Inflammatory macrophage treated with lipopolysaccharide for 1 hour (primary cell): Measurements from ENCODE around the gene STRN4.
"Not testable (repeated sequence)": the region's sequence is repeated elsewhere in the genome, so short reads cannot be mapped to it uniquely, and the experiment has no call there.

Experiments
- DNase-seq, 2 donors: peaks; one replicate each; pipeline ENCODE4 v3.0.0-alpha.2; 2020 to 2022

Gene STRN4

GRCh38 chr19:46724468-46724867 lies 21.8 kb downstream of the STRN4 start:
- DNase-seq, result no peak

DNA sequence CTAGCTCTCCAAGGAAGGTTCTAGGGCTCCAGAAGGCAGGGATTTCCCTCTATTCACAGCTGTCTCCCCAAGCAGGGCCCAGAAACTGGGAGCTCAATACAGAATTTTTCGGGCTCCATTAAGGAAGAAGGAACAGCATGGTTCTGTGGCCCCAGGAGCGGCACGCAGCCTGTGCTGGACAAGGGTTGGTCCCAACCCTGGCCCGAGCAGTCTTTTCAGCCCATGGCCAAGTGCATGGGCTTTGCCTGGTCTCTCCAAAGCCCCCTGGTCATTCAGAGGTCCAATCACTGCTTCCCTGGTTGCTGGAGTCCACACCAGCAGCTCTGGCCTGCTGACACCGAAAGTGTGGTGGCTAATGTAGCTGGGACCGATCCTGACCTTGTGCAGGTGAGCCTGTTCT lies 22.8 kb downstream of the STRN4 start:
- no peak for DNase-seq

- DNase-seq, result no peak
Observed at GRCh38 chr19:46723023-46723461, 23.2 kb downstream of the STRN4 start.

DNA sequence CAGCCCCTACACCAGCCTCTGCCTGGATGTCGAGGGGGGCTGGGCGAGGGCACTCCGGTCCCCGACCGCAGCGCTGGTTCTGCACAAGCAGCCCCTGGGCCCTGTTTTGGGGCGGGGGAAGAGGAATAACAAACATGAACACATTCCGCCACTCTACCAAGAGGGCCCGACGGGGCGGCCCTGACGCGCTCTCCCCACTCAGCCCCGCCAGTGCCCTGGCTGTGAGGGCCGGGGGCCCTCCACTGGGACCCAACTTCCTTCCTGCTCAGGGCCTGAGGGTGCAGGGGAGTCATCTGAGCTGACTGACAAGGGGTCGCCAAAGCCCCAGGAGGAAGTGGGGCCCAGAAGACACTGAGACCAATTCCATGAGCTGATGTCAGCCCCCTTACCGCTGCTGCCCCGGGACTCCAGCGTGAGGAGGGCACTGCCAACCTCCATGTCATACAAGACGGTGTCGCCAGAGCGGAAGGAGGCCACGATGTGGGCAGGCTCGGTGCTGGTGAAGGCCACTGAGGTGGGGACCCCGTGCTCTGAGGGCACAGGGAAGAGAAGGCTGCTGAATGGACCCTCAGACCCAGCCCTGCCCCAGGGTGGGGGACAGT lies 23.7 kb downstream of the STRN4 start:
- no peak for DNase-seq

- no peak for DNase-seq
Observed at GRCh38 chr19:46722004-46722380, 24.3 kb downstream of the STRN4 start.

DNA sequence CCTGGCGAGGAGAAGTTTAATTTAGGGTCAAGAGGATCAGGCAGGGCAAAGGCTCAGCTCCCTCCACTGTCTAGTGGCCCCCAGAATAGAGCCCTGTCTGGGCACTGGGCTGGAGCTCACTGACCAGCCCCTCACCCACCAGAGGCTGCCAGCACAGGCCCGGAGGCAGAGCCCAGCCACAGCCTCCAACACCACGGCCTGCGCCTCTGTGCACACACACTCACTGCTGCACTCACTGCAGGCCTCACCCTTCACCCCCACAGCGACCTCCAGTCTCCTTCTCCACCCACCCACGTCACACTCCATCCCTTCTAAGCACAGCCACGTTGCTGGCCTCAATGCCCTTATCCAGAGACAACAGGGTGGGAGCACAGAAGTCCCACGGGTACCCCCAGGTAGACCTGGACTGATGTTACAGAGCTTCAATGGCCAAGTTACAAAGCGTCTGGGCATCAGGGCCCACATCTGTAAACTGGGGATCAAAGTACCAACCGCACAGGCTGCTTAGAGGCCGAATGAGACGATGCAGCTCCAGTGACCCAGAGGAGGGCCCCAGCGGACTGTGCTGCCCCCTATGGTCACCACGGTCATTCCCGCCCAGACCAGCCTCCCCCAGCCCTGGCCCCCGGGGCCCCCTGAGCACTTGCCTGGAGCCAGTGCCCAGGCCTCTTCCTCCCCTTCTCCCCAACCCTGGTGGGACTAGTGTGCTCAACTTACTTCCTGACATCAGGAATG lies 24.8 kb downstream of the STRN4 start:
- DNase-seq, result no peak

GRCh38 chr19:46720503-46721239 lies 25.6 kb downstream of the STRN4 start:
- no peak for DNase-seq

DNA sequence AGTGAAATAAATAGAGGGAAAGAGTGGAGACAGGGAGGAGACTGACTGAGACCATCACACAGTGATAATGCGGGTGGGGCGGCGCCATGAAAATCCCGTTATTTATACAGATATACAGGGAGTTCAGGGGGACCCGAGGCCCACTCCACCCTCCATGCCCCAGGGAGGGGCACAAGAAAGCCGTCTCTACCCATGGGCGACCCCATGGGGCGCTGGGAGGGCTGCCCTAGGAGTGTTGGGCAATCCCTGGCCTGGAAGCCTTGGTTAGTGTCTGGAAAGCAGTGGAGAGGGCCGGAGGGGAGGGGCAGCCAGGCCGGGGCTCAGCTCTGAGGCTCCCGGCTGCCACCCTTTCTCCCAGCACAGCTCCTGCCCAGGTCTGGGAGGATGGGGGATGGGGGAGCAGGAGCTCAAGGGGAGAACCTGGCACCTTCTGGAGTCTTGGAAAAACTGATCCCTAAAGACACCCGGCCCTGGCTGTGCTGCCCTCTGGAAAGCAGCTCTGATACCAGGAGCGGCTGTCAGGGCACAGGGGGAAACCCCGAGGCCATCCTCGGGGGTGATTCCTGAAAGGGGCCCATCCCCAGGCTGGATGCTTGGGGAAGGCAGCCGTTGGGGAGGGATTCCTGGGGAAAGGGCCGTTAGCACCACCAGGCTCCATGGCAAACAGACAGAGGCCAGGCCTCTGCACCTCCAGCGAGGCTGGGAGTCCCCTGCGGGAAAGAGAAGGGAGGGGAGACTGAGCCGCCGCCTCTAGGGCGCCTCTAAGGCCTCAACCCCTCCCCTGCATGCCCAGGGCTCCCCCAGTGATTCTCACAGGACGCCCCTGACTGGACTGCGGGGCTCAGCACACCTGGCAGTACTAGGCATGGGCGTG lies 26.4 kb downstream of the STRN4 start:
- no peak for DNase-seq

- DNase-seq, result no peak
Observed at GRCh38 chr19:46718934-46719622, 27.2 kb downstream of the STRN4 start.

DNA sequence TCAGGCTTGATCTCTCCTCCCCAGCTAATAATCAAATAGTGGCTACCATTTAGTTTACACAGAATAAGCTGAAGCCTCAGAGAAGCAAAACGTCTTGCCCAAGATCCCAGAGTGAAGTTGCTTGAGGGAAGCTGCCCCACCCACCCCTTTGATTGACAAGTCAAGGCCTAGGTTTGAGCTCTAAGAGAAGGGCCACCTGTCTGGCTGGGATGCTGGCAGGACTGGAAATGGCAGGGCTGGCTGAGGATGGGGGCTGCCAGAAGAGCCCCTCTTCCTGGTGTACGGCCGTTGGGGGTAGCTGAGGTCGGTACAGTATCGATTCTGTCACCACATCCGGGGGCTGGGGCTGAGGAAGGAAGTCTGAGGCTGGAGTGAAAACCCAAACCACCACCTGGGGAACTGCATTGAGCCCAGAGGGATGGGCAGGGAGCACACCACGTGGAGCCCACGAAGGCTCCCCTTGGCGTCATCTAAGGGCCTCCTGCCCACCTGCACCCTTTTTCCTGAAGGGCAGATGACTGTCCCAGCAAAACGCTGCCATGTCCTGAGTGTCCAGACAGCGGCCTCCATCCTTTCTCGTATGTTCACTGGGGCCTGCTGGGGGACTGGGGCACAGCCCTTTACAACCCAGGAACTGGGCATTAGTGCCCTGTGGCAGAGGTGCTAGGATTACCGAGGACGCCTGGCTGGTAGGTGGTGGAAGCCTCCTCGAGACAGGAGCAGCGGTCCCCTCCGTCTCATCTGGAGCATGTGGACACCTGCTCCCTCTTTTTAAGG lies 27.9 kb downstream of the STRN4 start:
- DNase-seq, result peak; percentile 43 to 48

- no peak for DNase-seq
Observed at GRCh38 chr19:46717716-46718143, 28.5 kb downstream of the STRN4 start.

DNA sequence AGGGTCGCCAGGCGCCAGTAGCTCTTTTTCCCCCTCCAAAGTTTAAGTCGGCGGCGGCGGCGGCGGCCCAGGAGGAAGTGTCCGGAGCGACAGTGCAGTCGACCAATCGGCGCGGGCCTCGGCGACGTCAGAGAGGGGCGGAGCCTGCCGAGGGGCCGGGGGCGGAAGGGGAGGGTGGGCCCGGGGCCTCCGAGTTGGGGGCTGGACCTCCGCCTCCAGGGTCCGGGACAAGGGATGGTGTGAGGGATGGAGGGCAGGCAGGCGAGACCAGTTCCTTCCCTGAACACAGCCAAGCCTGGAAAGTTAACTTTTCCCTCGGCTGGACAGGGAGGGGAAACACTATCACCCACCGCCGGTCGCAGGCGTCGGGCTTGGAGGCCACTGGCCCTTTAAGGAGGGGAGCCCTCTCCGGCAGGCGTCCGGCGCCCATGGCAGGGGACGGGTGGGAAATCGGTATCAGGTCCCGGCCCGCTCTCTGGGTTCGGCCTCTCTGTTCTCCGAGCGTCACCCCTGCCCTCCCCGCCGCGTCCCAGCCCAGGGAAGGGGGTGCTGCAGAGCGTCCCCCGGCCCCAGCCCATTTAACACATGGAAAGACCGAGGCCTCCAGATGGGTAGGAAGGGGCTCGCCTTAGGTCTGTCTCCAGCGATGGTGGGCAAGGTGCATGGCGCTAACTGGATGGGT lies 29.1 kb downstream of the STRN4 start, which contains the start of gene PRKD2:
Gene PRKD2 (minus strand): TSS at position 81 of the 682 bp plus-strand sequence. CDS start 744 bp downstream, outside the sequence.
- peak; percentile 61 to 90 for DNase-seq

DNA sequence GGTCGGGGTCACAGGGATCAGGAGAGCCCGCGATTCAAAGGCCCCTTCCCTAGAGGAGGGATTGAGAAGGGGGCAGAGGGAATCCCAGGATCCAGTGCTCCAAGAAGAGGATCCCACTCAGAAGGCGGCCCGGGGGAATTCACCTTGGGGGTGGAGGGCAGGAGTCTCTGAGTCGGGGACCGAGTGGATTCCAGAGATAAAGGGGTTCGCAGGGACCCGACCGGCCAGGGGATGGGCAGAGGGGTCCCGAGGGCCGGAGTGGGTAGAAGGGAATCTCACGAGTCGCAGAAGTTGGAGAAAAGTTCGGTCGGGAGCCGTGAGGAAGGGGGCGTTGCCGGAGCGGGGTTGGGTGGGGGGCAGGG lies 29.6 kb downstream of the STRN4 start:
- DNase-seq, result no peak

DNA sequence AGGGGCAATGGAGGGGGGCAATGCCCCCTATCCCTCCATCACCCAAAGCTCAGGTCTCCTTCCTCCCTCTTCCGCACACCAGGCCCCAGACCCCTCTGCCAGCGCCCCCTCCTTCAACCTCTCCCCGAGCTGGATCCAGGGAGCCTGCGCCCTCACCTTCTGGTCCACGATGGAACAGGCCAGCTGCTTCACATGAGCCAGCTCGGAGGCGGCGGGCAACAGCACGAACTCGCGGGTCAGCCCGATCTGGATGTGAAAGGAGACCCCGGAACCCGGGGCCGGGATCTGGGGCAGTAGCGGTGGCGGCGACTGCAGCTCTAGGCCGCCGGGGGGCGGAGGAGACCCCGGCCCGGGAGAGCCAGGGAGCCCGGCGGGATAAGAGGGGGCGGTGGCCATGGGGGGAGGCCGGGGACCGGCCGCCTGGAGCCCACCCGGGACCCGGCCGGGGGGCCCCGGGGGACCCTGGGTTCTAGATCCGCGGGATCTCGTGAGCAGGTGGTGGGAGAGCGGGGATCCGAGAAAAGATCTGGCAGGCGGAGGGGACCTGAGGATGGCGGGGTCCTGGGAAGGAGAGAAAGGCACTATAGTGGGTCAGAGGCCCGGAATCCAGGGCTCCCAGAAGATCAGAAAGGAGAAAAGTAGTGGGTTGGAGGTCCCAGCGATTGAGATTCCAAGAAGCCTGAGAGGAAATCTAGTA lies 30.1 kb downstream of the STRN4 start:
- DNase-seq, result no peak

- DNase-seq, result no peak
Observed at GRCh38 chr19:46715620-46715974, 30.7 kb downstream of the STRN4 start.

- no peak for DNase-seq
Observed at GRCh38 chr19:46714444-46715106, 31.7 kb downstream of the STRN4 start.

DNA sequence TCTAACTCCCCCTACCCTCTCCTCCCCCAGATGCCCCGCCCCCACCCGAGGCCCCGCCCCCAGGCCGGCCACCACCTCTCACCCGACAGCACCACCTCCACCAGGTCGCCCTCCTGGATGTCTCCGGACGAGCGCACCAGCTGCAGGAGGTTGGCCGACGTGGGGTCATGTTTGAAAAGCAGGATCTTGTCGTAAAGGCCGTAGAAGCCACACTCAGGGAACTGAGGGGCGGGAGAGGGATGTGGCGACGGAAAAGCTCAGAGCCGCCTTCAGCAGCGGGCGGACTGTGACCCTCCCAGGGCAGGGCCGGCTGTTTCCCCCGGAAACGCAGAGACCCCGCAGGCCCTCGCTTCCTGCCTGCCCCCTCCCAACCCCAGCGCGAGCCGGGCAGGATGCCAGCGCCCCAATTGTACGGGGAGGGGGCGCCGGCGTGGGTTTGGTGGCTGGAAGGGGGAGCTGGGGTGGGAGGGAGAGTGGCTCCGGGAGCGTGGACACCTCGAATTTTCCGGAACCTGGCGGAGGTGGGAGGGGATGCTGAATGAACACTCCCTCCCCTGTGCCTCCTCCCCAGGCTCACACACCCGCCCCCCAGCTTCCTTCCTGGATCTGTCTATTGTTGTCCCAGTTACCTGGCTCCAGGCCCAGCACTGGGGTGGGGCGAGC lies 32.3 kb downstream of the STRN4 start:
- no peak for DNase-seq

GRCh38 chr19:46712768-46713338 lies 33.4 kb downstream of the STRN4 start:
- DNase-seq, result not testable (repeated sequence)

GRCh38 chr19:46710687-46711086 lies 35.6 kb downstream of the STRN4 start:
- no peak for DNase-seq
